ENCODE data around the gene PELI2.
"Not testable (repeated sequence)": the region's sequence is repeated elsewhere in the genome, so short reads cannot be mapped to it uniquely, and the experiment has no call there.

Gene PELI2

DNA sequence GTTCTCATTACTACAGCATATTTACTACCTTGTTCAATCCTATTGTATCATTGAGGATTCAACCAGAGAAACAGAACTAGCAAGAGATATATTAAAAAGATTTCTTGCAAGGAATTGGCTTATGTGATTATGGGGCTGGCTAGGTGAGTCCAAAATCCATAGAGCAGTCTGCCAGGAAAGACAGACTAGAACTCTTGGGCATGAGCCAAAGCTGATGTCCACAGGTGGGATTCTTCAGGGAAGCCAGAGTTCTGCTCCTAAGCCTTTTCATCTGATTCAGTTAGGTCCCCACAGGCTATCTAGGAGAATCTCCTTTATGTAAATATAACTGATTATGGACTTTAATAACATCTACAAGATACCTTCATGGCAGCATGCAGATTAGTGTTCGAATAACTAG is 26.0 kb downstream of the PELI2 start:
- no peak for DNase-seq

- DNase-seq = no peak
Observed at GRCh38 chr14:56145181-56145769, 27.1 kb downstream of the PELI2 start.

- DNase-seq = no peak
Observed at GRCh38 chr14:56145965-56146364, 27.8 kb downstream of the PELI2 start.

- DNase-seq = no peak
Observed at GRCh38 chr14:56147449-56147848, 29.2 kb downstream of the PELI2 start.

DNA sequence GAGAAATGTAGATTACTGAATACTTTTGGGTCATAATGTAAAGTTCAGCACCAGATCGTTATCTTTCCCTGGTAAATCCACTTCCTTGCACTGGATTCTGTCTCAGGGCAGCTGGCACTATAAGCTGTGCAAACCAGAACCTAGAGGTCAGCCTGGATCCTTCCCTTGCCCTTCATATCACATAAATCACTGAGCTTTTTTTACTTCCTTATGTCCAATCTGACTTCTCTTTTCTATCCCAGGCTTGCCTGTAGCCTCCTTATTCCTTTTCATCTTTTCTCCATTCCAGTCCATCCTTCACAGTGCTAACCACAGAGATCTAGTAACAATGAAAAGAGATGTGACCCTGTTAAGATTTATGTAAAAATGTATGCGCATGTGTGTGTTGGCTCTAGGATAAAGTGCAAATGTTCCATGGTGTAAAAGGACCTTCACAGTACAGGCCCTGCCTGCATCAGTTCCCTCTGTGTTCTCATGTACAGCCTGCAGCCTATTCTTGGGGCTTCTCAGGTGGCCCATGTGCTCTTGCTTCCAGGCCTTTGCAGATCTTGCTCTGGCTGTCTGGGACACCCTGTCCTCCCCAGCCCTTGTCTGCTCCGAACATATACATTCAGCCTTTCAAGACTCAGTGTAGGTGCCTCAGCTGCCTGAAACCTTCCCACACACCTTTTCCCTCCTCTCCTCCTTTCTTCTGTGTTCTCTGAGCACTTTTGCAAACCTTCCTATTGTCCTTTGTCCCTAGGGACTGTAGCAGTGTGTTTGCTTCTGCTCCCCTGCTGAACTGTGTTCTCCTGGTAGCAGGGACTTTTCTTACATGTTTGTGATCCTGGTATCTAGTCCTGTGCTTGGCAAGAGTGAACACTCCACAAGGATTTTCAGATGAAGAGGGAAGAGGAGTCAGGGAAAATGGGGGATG is 30.0 kb downstream of the PELI2 start:
- DNase-seq = no peak

DNA sequence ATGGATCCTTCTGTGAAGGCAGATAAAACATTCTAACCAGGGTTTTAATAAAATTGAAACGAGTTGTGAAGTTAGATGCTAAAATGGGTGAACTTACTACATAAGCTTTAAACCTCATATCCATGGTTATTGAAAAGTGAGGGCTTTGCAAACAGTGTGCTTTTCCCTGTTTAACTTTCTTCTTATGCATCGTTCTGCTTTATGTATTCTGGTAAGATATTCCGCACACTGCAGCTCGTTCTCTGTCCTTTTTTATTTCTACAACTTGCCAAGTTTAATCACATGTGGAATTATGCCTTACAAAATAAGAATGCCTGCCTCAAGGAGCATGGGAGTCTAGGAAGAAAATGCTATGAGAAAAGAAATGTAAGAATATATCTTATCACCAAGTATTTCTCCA is 30.9 kb downstream of the PELI2 start:
- no peak for DNase-seq

- DNase-seq = no peak
Observed at GRCh38 chr14:56149995-56150394, 31.8 kb downstream of the PELI2 start.

GRCh38 chr14:56150645-56151345 is 32.6 kb downstream of the PELI2 start:
- DNase-seq = no peak

DNA sequence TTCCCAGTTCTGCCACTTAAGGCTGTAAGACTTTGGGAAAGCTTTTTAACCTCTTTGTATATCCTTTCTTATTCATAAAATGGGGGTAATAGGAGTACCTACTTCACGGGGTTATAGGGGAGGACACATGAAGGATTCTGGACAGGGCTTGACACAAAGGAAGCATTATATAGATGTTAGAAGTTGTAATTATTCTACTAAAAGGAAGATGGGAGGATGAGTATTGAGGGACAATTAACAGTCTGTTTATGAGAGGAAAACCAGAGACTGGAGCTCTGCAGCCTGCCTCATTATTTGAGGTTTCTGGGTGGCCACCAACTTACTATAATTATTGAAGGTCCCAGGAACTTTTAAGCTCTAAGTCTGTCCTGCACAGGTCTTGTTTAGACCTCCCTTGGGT is 34.0 kb downstream of the PELI2 start:
- no peak for DNase-seq

DNA sequence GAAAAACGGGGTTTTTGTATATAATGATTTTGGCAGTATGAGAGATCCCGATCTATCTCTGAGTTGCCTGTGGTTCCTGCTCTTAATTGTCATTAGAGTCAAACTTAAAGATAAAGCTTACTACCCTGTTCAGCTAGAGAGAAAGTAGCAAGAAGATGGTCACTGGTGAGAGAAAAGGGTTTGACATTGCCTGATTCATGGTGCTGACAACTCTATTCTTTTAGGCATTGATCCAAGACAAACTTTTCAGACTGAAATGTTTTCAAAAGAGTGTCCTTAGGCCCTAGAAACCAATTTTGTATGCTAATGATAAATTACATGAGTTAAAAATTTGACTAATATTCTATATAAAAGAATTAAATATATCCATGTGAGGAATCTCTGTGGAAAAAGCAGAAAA is 35.1 kb downstream of the PELI2 start:
- DNase-seq = no peak

- no peak for DNase-seq
Observed at GRCh38 chr14:56154321-56154720, 36.1 kb downstream of the PELI2 start.

- DNase-seq = no peak
Observed at GRCh38 chr14:56156096-56156495, 37.9 kb downstream of the PELI2 start.

- no peak for DNase-seq
Observed at GRCh38 chr14:56159066-56159465, 40.9 kb downstream of the PELI2 start.

DNA sequence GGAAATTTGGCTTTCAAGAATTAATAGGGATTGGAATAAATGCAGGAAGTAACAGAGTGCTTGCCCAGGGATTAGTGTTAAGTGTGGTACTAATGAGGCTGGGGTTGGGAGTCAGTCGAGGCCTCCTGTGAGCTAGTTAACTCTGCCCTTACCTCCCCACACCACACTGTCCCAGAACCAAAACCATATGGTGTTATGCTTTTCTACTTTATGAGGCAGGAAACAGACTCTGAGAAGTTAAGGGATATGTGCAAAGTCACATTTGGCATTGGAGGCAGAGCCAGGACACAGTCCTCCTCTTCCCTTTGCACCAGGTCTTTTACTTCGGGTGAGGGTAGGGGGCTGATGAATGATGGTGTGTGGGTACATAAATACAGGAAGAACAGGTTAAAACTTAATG is 41.9 kb downstream of the PELI2 start:
- no peak for DNase-seq

DNA sequence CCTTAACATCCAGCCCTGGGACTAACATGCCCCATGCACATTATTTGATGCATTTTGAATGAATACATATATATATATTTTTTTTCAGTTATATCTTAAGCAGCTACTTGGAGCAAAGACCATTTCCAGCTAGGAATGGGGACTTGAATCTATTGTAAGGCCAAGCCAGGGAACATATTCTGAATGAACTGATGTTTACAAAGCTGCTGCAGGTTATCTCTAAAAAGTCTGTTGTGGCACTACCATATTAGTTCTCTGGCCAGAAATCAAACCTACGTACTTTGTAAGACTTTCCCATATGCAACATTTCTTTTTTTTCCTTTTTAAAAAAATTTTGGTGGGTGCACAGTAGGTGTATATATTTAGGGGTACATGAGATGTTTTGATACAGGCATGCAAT is 43.4 kb downstream of the PELI2 start:
- DNase-seq = no peak

- no peak for DNase-seq
Observed at GRCh38 chr14:56162476-56162875, 44.3 kb downstream of the PELI2 start.

- not testable (repeated sequence) for DNase-seq
Observed at GRCh38 chr14:56166579-56166978, 48.4 kb downstream of the PELI2 start.

DNA sequence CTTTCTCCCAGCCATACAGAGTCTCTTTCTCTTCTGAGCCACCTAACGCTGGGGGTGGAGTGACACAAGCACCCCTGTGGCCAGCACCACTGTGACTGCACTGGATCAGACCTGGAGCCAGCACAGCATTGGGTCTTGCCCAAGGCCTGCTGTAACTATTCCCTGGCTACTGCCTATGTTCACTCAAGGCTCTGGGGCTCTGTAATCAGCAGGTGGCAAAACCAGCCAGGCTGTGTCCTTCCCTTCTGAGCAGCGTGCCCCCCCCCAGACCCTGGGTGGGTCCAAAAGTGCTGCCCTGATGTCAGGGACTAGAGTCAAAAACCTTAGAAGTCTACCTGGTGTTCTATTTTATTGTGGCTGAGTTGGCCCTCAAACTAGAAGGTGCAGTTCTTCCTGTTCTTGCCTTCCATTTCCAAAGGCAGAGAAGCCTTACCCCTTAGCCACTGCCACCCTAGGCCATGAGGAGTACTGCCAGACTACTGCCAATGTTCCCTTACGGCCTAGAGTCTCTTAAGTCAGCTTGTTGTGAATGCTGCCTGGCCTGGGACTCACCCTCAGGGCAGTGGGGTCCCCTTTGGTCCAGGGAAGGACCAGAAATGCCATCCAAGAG is 49.9 kb downstream of the PELI2 start:
- no peak for DNase-seq

DNA sequence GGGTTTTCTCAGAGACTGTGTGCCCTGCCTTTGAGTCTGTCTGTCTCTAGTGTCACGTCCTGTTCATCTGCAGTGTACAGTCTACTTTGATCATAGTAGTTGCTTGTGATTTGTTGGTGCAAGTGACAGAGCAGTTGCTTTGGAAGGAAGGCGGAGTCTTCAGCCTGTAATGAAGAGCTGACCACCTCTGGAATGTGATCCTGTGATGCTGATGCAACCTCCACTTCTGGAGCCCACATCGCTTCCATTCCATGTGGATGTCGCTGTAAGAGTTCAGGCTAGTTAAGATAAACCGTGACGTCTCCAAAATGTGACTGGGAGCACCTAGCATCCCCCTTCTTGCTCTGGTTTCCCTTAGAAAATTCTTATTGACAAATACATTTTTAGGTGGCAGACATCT is 51.8 kb downstream of the PELI2 start:
- DNase-seq = no peak

GRCh38 chr14:56170877-56171422 is 52.7 kb downstream of the PELI2 start:
- DNase-seq = no peak

DNA sequence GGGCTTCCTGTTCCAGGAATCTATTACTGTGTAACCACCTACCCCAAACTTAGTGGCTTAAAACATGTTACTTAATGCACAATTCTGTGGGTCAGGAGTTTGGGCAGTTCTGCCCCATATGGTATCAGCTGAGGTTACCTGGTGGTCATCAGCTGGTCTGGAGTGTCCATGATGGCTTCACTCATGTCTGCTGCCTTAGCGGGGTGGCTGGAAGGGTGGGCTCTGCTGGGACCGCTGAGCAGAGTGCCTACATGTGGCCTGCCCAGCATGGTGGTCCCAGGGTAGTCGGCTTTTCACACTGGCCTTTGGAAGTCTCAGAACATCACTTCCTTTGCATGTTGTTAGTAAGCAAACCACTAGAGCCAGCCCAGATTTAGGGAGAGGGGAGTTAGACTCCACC is 53.9 kb downstream of the PELI2 start:
- DNase-seq = no peak

DNA sequence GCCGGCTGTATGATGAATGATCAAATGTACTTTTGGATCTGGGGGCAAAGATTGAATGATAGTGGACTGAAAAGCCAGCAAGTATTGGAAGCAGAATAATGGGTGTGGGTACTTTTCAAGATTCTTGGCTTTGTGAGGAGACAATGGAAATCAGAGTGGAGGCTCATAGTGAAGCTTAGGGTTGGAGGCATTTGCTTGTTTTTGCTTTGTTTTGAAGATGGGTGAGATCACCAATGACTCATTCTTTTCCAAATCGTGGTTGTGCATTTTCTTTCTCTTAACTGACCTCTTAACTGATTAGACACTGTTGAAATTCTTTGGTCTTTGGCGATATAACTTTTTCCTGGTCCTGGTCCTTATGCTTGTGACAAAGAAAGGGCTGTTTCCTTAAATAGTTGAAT is 54.4 kb downstream of the PELI2 start:
- no peak for DNase-seq

DNA sequence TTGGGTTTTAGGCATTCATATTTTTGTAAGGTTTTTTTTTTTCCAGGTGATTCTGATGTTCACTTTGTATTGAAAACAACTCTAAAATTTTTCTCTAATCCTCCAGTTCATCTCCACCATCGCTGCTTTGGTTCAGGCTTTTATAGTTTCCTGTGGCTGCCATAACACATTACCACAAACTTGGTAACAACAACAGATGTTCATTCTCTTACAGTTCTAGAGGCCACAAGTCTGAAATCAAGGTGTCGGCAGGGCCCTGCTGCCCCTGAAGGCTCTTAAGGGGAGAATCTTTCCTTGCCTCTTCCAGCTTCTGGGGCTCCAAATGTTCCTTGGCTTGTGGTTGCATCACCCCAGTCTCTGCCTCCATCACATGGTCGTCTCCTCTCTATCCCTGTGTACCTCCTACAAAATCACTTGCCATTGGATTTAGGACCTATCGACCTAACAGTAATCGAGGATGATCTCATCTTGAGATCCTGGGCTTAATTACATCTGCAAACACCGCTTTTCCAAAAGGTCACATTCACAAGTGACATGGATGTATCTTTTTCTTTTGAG is 55.2 kb downstream of the PELI2 start:
- no peak for DNase-seq
